GM12873 (cell line): ENCODE results near the gene RAD23A.

ENCODE experiments used
- CTCF ChIP-seq: IDR thresholded peaks from 2 replicates; pipeline ENCODE4 v1.5.1; 2012; ENCODE audit warnings: low read depth, mild to moderate bottlenecking, moderate library complexity, low read length, control low read depth; ENCODE audit not compliant: insufficient read depth; ENCODE audit errors: missing control alignments

Gene RAD23A

DNA sequence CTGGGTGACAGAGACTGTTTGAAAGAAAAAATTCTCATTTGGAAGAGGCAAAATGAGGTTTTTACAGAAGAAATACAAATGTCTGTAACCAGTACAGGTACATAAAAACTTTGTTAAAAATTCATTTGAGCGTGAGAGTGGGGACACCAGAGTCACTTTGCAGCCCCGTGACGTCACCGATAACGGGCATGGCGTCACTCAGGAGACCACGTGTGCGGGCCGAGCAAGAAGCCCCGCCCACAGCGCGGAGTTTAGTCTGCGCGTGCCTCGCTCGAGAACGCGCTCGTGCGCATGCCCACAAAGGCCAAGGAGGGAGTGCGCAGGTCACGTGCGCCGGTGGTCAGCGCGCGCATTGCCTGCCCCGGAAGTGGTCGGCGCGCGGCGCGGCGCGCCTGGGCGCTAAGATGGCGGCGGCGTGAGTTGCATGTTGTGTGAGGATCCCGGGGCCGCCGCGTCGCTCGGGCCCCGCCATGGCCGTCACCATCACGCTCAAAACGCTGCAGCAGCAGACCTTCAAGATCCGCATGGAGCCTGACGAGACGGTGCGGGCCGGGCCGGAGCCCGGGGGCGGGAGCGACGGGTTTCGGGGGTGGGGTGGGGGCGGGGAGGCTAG lies at the start of gene RAD23A:
Gene RAD23A (plus strand): TSS at position 384 of the 613 bp plus-strand sequence. CDS start 87 bp downstream, at position 471.
- TF ChIP-seq CTCF = no peak

GRCh38 chr19:12896460-12896859 lies 49.2 kb upstream of the RAD23A start:
- TF ChIP-seq CTCF = no peak

DNA sequence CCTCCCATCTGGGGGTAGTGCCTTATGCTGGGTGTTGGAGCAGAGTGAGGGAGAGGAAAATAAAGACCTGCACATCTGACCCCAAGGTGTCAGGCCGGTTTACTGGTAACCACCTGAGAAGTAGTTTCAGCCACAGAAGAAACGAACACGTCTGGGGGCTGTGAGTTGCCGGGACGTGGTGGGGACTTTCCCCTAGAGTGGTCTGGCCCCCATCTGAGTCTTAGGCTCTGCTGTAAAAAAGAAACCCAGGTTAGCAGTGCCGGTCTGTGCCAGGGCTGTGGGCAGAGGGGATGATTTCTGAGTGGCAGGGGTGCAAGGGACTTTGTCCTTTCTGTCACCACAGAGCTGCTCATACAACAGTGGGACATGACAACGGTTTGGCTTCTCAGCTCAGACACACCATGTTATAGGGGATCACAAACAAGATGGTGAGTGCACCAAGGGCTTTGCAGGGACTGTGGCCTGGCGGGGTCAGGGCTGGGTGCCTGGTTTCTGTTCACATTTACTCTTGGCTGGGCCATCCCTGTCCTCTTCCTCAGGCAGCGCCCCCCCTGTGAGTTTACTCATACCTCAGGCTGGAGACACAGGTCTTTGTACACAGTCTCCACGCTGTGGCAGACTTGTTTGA lies 45.7 kb upstream of the RAD23A start:
- peak; percentile 6 for TF ChIP-seq CTCF

- TF ChIP-seq CTCF = no peak
Observed at GRCh38 chr19:12907166-12907565, 38.5 kb upstream of the RAD23A start.

DNA sequence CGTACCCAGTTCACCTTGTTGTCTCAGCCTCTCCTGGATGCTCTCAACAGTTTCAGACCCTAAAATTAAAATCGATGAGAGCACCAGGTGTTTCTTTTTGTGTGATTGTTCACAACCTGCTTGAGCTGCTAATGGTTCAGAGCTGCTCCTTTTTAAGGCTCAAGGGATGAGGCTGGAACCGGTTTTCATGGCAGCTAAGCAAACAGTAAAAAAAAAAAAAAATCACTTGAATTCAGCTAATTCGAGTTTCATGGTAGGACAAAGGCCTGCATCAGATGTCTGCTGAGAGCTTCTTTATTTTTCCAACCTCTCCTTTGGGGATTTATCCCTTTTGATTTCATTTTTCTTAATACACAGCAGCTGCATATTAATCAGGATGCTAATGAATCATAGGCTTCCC lies 33.1 kb upstream of the RAD23A start:
- no peak for TF ChIP-seq CTCF

- no peak for TF ChIP-seq CTCF
Observed at GRCh38 chr19:12913011-12913561, 32.6 kb upstream of the RAD23A start.

DNA sequence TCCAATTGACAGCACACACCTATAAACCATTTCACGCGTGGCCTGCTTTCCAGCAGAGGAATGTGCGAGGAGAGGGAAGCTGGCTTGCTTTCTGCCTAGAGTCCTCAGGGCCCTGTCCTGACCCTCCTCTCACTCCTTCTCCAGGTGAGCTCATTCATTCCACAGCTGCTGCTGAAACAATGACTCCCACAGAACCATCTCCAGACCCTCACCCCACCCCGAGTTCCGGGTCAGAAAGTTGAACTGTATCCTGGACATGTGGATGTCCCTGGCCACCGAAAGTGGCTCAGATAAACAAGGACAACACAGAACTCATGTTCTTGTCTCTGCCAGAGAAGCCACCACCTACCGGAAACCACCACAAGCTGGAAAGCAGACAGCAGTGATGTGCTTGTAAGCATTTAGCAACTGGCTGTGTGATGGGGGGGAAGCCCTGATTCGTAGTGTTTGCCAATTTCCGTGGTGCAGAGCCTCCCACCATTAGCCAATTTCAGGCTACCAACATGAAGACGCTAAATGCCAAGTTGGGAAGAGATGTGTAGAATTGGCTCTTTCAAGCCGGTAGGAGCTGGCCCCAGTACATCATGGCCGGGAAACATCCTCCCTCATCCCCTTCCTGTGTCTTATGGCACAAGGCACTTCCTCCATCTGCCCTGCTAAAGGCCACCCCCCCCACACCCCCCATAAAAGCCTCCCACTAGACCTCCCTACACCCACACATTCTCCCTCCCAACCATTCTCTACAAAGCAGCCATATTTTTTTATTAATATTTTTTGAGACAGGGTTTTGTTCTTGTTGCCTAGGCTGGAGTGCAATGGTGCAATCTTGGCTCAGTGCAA lies 31.6 kb upstream of the RAD23A start:
- no peak for TF ChIP-seq CTCF
